ENCODE results near the gene KIAA0319L.

The KIAA0319L gene

GRCh38 chr1:35394386-35394785, 162.8 kb downstream of the KIAA0319L start:
- Histone ChIP-seq H3K9me3 (no peaks in the 10 kb centered on the region), H3K4me1 (ENCODE audit: control insufficient read depth in 1 of 2, insufficient read depth in 1 of 2, low read depth in 1 of 2, low read length in 1 of 2) (peaks cover 19 to 21% of the 10 kb centered on the region in 2 experiments), H3K27ac (no peak overlapping the region), H3K36me3 (peaks cover 38% of the 10 kb centered on the region), H3K4me3 (ENCODE audit: low read depth in 1 of 2, low read length in 1 of 2) (no peak overlapping the region), H3K27me3 (no peaks in the 10 kb centered on the region)
- TF ChIP-seq CTCF (IDR thresholded peaks at IDR 0.05), result no peak

GRCh38 chr1:35390600-35391494, 166.4 kb downstream of the KIAA0319L start:
- Histone ChIP-seq H3K36me3 (peaks cover 14% of the 10 kb centered on the region), H3K9me3 (no peaks in the 10 kb centered on the region), H3K4me1 (ENCODE audit: control insufficient read depth in 1 of 2, insufficient read depth in 1 of 2, low read depth in 1 of 2, low read length in 1 of 2) (peaks cover 41 to 46% of the 10 kb centered on the region in 2 experiments), H3K27ac (peak overlapping the region; percentile 49), H3K27me3 (no peaks in the 10 kb centered on the region), H3K4me3 (ENCODE audit: low read depth in 1 of 2, low read length in 1 of 2) (no peak overlapping the region)
- TF ChIP-seq CTCF (IDR thresholded peaks at IDR 0.05), result no peak

- Histone ChIP-seq H3K27ac (peak overlapping the region; percentile 76), H3K9me3 (no peaks in the 10 kb centered on the region), H3K36me3 (no peaks in the 10 kb centered on the region), H3K4me3 (ENCODE audit: low read depth in 1 of 2, low read length in 1 of 2) (no peak overlapping the region), H3K27me3 (no peaks in the 10 kb centered on the region), H3K4me1 (ENCODE audit: control insufficient read depth in 1 of 2, insufficient read depth in 1 of 2, low read depth in 1 of 2, low read length in 1 of 2) (peaks cover 38 to 45% of the 10 kb centered on the region in 2 experiments)
- no peak for TF ChIP-seq CTCF (IDR thresholded peaks at IDR 0.05)
These were observed 170.2 kb downstream of the KIAA0319L start for GRCh38 chr1:35386959-35387358.

GRCh38 chr1:35386290-35386689, 170.9 kb downstream of the KIAA0319L start:
- no peaks in the 10 kb centered on the region for H3K27me3 ChIP-seq
- H3K9me3 ChIP-seq, result no peaks in the 10 kb centered on the region
- no peak for TF ChIP-seq CTCF (IDR thresholded peaks at IDR 0.05)
- H3K4me3 ChIP-seq (ENCODE audit: low read depth in 1 of 2, low read length in 1 of 2), result no peak overlapping the region
- peak overlapping the region; percentile 76 for H3K27ac ChIP-seq
- peaks cover 32 to 39% of the 10 kb centered on the region in 2 experiments for H3K4me1 ChIP-seq (ENCODE audit: control insufficient read depth in 1 of 2, insufficient read depth in 1 of 2, low read depth in 1 of 2, low read length in 1 of 2)
- H3K36me3 ChIP-seq, result no peaks in the 10 kb centered on the region

Data from neutrophil (primary cell).